Heart left ventricle (tissue), 13 donors: Measurements from ENCODE around the gene AP3S1.

Experiments used
- POLR2A ChIP-seq, 2 donors: fragments of 450-650 bp; IDR thresholded peaks; one replicate each; pipeline ENCODE4 v1.6.1; 2017; ENCODE audit warnings: antibody characterized with exemption in 2 of 2, mild to moderate bottlenecking in 2 of 2, moderate library complexity in 2 of 2
- TF ChIP-seq, protein P1 (sequence below), 12 donors: fragments of 200-600 bp; sonication (generic) in 4 of 12; IDR thresholded peaks; one replicate each; pipeline versions ENCODE4 v1.5.0 to v1.8.0; 2018 to 2022; ENCODE audit warnings: antibody characterized with exemption in 12 of 12, mild to moderate bottlenecking in 5 of 12
- donor health status: ischemic (EF 13 %, LVEDD 7.1; RV severe dilation, severe dysfunction).
- donor health status: DM: no; HTN: yes; CAD: no.
- donor health status: DM: no; HTN: no; CAD: no.
- donor health status: ischemic (EF 25% LVEDD 6.9; RV normal size, moderate dysfunction).
- donor health status: ischemic (EF 25% LVEDD 5.7; RV mildly dilated, moderate dysfunction).
- donor health status: ischemic (EF 35%, LVEDD 5.7; RV mildly dilated, moderate dysfunction).
- donor health status: nonischemic (EF 11% LVEDD 7.7; RV severe dilation, severe dysfunction).
- donor health status: DM: yes; HTN: yes; CAD: no.
- donor health status: PGD.
- donor health status: ischemic (EF 29% LVEDD 5.4; RV normal size, mild dysfunction).
- donor health status: nonischemic (EF 23%, LVEDD 6.1; RV moderate dilation, normal function).

- TF ChIP-seq, protein P1, sequence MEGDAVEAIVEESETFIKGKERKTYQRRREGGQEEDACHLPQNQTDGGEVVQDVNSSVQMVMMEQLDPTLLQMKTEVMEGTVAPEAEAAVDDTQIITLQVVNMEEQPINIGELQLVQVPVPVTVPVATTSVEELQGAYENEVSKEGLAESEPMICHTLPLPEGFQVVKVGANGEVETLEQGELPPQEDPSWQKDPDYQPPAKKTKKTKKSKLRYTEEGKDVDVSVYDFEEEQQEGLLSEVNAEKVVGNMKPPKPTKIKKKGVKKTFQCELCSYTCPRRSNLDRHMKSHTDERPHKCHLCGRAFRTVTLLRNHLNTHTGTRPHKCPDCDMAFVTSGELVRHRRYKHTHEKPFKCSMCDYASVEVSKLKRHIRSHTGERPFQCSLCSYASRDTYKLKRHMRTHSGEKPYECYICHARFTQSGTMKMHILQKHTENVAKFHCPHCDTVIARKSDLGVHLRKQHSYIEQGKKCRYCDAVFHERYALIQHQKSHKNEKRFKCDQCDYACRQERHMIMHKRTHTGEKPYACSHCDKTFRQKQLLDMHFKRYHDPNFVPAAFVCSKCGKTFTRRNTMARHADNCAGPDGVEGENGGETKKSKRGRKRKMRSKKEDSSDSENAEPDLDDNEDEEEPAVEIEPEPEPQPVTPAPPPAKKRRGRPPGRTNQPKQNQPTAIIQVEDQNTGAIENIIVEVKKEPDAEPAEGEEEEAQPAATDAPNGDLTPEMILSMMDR (IDR thresholded peaks at IDR 0.05), result no peak
- TF ChIP-seq POLR2A (IDR thresholded peaks at IDR 0.05), result no peak
These were observed 106.4 kb downstream of the AP3S1 start for GRCh38 chr5:115948091-115948534.
